H9 (cell line): Measurements from ENCODE around the gene GTF2H4. TPM values are rescaled to one million over a fixed set of nuclear protein-coding genes. Genes with fewer than 3 reads are reported as not detected.

Experiments used
- DNase-seq: peaks from one replicate; pipeline ENCODE4 v3.0.0-alpha.2; 2017
- H2AFZ ChIP-seq: one replicate; pipeline ENCODE4 v1.6.1; 2013; ENCODE audit warnings: mild to moderate bottlenecking, low read length, control low read depth, moderate library complexity
- H2AK5ac ChIP-seq: 2 replicates; pipeline ENCODE4 v1.6.1; 2013; ENCODE audit warnings: low read length, control low read depth, mixed read lengths; ENCODE audit not compliant: insufficient read length
- H2BK120ac ChIP-seq: one replicate; pipeline ENCODE4 v1.6.1; 2013; ENCODE audit warnings: low read depth, mild to moderate bottlenecking, low read length, control low read depth, inconsistent platforms; ENCODE audit not compliant: poor library complexity, severe bottlenecking
- H2BK12ac ChIP-seq: 2 replicates; pipeline ENCODE4 v1.6.1; 2013; ENCODE audit warnings: low read length, control low read depth, mixed read lengths, low read depth; ENCODE audit not compliant: insufficient read length
- H2BK15ac ChIP-seq: 2 replicates; pipeline ENCODE4 v1.6.1; 2013; ENCODE audit warnings: low read depth, low read length, control low read depth
- H2BK20ac ChIP-seq: one replicate; pipeline ENCODE4 v1.6.1; 2013; ENCODE audit warnings: low read depth, mild to moderate bottlenecking, low read length, control low read depth, inconsistent platforms; ENCODE audit not compliant: poor library complexity, severe bottlenecking
- H2BK5ac ChIP-seq: 2 replicates; pipeline ENCODE4 v1.6.1; 2013; ENCODE audit warnings: low read length, control low read depth, mixed read lengths; ENCODE audit not compliant: insufficient read length
- H3K14ac ChIP-seq: 2 replicates; pipeline ENCODE4 v1.6.1; 2013; ENCODE audit warnings: low read length, control low read depth; ENCODE audit not compliant: insufficient read depth
- H3K18ac ChIP-seq: 2 replicates; pipeline ENCODE4 v1.6.1; 2013; ENCODE audit warnings: low read depth, mild to moderate bottlenecking, mixed read lengths, low read length, control low read depth; ENCODE audit not compliant: insufficient read length
- H3K23ac ChIP-seq: 2 replicates; pipeline ENCODE4 v1.6.1; 2013; ENCODE audit warnings: low read length, control low read depth, mixed read lengths, low read depth; ENCODE audit not compliant: insufficient read length
- H3K23me2 ChIP-seq: 2 replicates; pipeline ENCODE4 v1.6.1; 2013; ENCODE audit warnings: low read depth, mild to moderate bottlenecking, mixed read lengths, low read length, control low read depth; ENCODE audit not compliant: insufficient read length, poor library complexity, severe bottlenecking
- H3K27ac ChIP-seq: 2 replicates; pipeline ENCODE4 v1.5.1; 2013; ENCODE audit warnings: low read length, control low read depth, mixed read lengths, low read depth; ENCODE audit not compliant: insufficient read length
- H3K27me3 ChIP-seq: 2 replicates; pipeline ENCODE4 v1.6.1; 2013; ENCODE audit warnings: low read length, control low read depth, inconsistent platforms; ENCODE audit not compliant: insufficient read depth
- H3K4ac ChIP-seq: 2 replicates; pipeline ENCODE4 v1.6.1; 2013; ENCODE audit warnings: low read depth, mild to moderate bottlenecking, control low read depth, inconsistent platforms, low read length, moderate library complexity
- H3K4me1 ChIP-seq: 2 replicates; pipeline ENCODE4 v1.6.1; 2013; ENCODE audit warnings: low read length, control low read depth, inconsistent platforms; ENCODE audit not compliant: insufficient read depth
- H3K4me2 ChIP-seq: 2 replicates; pipeline ENCODE4 v1.6.1; 2013; ENCODE audit warnings: low read length, control low read depth, mixed read lengths; ENCODE audit not compliant: insufficient read length, insufficient read depth
- H3K56ac ChIP-seq: 2 replicates; pipeline ENCODE4 v1.6.1; 2013; ENCODE audit warnings: low read depth, mild to moderate bottlenecking, mixed read lengths, low read length, control low read depth; ENCODE audit not compliant: insufficient read length
- H3K79me1 ChIP-seq: 2 replicates; pipeline ENCODE4 v1.6.1; 2013; ENCODE audit warnings: low read depth, mild to moderate bottlenecking, moderate library complexity, low read length, control low read depth, inconsistent platforms; ENCODE audit not compliant: insufficient read depth, poor library complexity, severe bottlenecking
- H3K79me2 ChIP-seq: 2 replicates; pipeline ENCODE4 v1.6.1; 2013; ENCODE audit warnings: low read length, control low read depth, inconsistent platforms; ENCODE audit not compliant: insufficient read depth
- H3K9ac ChIP-seq: 2 replicates; pipeline ENCODE4 v1.6.1; 2013; ENCODE audit warnings: low read length, control low read depth, mixed read lengths; ENCODE audit not compliant: insufficient read length; ENCODE audit errors: extremely low read depth
- H3K9me3 ChIP-seq: one replicate; pipeline ENCODE4 v1.6.1; 2013; ENCODE audit warnings: low read depth, low read length, inconsistent platforms; ENCODE audit not compliant: control insufficient read depth
- H3T11ph ChIP-seq: one replicate; pipeline ENCODE4 v1.6.1; 2013; ENCODE audit warnings: mild to moderate bottlenecking, low read length, control low read depth, inconsistent platforms
- H4K20me1 ChIP-seq: one replicate; pipeline ENCODE4 v1.6.1; 2013; ENCODE audit not compliant: control insufficient read depth, insufficient read length, insufficient read depth
- H4K5ac ChIP-seq: 2 replicates; pipeline ENCODE4 v1.6.1; 2013; ENCODE audit warnings: low read depth, mild to moderate bottlenecking, mixed read lengths, low read length, control low read depth; ENCODE audit not compliant: insufficient read length
- H4K8ac ChIP-seq: replicated peaks from 2 replicates; pipeline ENCODE4 v1.6.1; 2013; ENCODE audit warnings: low read length, control low read depth, mixed read lengths, low read depth; ENCODE audit not compliant: insufficient read length
- H4K91ac ChIP-seq: 2 replicates; pipeline ENCODE4 v1.6.1; 2013; ENCODE audit warnings: low read depth, mild to moderate bottlenecking, moderate library complexity, mixed read lengths, low read length, control low read depth; ENCODE audit not compliant: insufficient read length
- H3K27ac Mint-ChIP-seq, 3 experiments: 2 replicates in 2 of 3; 3 replicates in 1 of 3; pipeline ENCODE4 v1.8.0; 2020 to 2021; ENCODE audit warnings: mixed read lengths in 3 of 3, mild to moderate bottlenecking in 1 of 3, moderate library complexity in 1 of 3
- H3K27me3 Mint-ChIP-seq: 2 replicates; pipeline ENCODE4 v1.8.0; 2021; ENCODE audit warnings: low read depth, mild to moderate bottlenecking, moderate library complexity, mixed read lengths
- H3K36me3 Mint-ChIP-seq, 3 experiments: 2 replicates in 2 of 3; 3 replicates in 1 of 3; pipeline ENCODE4 v1.8.0; 2020 to 2021; ENCODE audit warnings: low read depth in 3 of 3, mixed read lengths in 3 of 3; ENCODE audit not compliant: insufficient read depth in 1 of 3
- H3K4me1 Mint-ChIP-seq, 2 experiments: 2 replicates each; pipeline ENCODE4 v1.8.0; 2020; ENCODE audit warnings: mixed read lengths in 2 of 2
- H3K4me3 Mint-ChIP-seq, 2 experiments: 2 replicates in 1 of 2; 3 replicates in 1 of 2; pipeline ENCODE4 v1.8.0; 2020 to 2021; ENCODE audit warnings: mild to moderate bottlenecking in 2 of 2, mixed read lengths in 2 of 2, moderate library complexity in 1 of 2
- H3K9me3 Mint-ChIP-seq, 2 experiments: 2 replicates in 1 of 2; 3 replicates in 1 of 2; pipeline ENCODE4 v1.8.0; 2020; ENCODE audit warnings: mild to moderate bottlenecking in 2 of 2, mixed read lengths in 2 of 2, moderate library complexity in 1 of 2
- CTCF ChIP-seq: fragments of 200-600 bp; sonication (generic); conservative IDR thresholded peaks from 3 replicates; pipeline ENCODE4 v1.8.0; 2021; ENCODE audit warnings: antibody characterized with exemption, mild to moderate bottlenecking
- total RNA-seq: library from RNA; stranded (reverse); gene quantifications from 2 replicates; pipeline ENCODE4 v1.2.1, GENCODE V29; 2021

GTF2H4 gene
- total RNA-seq, 1 experiment from 2014 or later = 60.8 TPM

GRCh38 chr6:30962716-30963115 is 54.7 kb downstream of the GTF2H4 start:
- no peak overlapping the region for H3K4ac ChIP-seq
- no peak overlapping the region for H2BK15ac ChIP-seq
- H3K27ac ChIP-seq = no peak overlapping the region
- H3K18ac ChIP-seq = no peak overlapping the region
- no peak overlapping the region for H3T11ph ChIP-seq
- H4K8ac ChIP-seq = no peak overlapping the region
- no peak overlapping the region for H4K91ac ChIP-seq
- H4K20me1 ChIP-seq = no peaks in the 10 kb centered on the region
- no peak overlapping the region for H3K23ac ChIP-seq
- H3K79me1 ChIP-seq = no peaks in the 10 kb centered on the region
- H2BK5ac ChIP-seq = no peak overlapping the region
- H2AK5ac ChIP-seq = no peak overlapping the region
- H3K14ac ChIP-seq = no peak overlapping the region
- no peaks in the 10 kb centered on the region for H3K9me3 ChIP-seq
- TF ChIP-seq CTCF = no peak
- no peak for DNase-seq
- Mint-ChIP-seq H3K27ac (no peak overlapping the region), H3K4me1 (peaks cover 10 to 14% of the 10 kb centered on the region in 2 experiments; a peak in 3 of 4 replicates), H3K9me3 (peaks cover 0 to 3% of the 10 kb centered on the region in 2 experiments; a peak in 2 of 5 replicates), H3K27me3 (peaks cover 26% of the 10 kb centered on the region), H3K36me3 (peaks cover 0 to 1% (median 0%) of the 10 kb centered on the region in 3 experiments; a peak in 1 of 7 replicates), H3K4me3 (no peak overlapping the region)
- no peaks in the 10 kb centered on the region for H3K79me2 ChIP-seq
- H3K4me1 ChIP-seq = no peaks in the 10 kb centered on the region
- H2BK12ac ChIP-seq = no peak overlapping the region
- H3K9ac ChIP-seq = no peak overlapping the region
- H3K27me3 ChIP-seq = no peaks in the 10 kb centered on the region
- no peak overlapping the region for H4K5ac ChIP-seq
- H3K23me2 ChIP-seq = no peaks in the 10 kb centered on the region
- H3K4me2 ChIP-seq = no peak overlapping the region
- no peak overlapping the region for H2BK20ac ChIP-seq
- H3K56ac ChIP-seq = no peak overlapping the region
- no peak overlapping the region for H2AFZ ChIP-seq
- no peak overlapping the region for H2BK120ac ChIP-seq
